ENCODE results near the gene TMSB10. TPM values are rescaled to one million over a fixed set of nuclear protein-coding genes. Genes with fewer than 3 reads are reported as not detected.

Gene TMSB10
- total RNA-seq, 1 donor from 2014 or later: 15,030 TPM

GRCh38 chr2:84886791-84887190 is 18.7 kb upstream of the TMSB10 start:
- DNase-seq (ENCODE audit: low read depth): no peak
- TF ChIP-seq, protein P1, sequence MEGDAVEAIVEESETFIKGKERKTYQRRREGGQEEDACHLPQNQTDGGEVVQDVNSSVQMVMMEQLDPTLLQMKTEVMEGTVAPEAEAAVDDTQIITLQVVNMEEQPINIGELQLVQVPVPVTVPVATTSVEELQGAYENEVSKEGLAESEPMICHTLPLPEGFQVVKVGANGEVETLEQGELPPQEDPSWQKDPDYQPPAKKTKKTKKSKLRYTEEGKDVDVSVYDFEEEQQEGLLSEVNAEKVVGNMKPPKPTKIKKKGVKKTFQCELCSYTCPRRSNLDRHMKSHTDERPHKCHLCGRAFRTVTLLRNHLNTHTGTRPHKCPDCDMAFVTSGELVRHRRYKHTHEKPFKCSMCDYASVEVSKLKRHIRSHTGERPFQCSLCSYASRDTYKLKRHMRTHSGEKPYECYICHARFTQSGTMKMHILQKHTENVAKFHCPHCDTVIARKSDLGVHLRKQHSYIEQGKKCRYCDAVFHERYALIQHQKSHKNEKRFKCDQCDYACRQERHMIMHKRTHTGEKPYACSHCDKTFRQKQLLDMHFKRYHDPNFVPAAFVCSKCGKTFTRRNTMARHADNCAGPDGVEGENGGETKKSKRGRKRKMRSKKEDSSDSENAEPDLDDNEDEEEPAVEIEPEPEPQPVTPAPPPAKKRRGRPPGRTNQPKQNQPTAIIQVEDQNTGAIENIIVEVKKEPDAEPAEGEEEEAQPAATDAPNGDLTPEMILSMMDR (conservative IDR thresholded peaks at IDR 0.05; ENCODE audit: low read depth, low read length): no peak
- no peak overlapping the region for H3K4me3 ChIP-seq (ENCODE audit: low read depth, low read length)

DNA sequence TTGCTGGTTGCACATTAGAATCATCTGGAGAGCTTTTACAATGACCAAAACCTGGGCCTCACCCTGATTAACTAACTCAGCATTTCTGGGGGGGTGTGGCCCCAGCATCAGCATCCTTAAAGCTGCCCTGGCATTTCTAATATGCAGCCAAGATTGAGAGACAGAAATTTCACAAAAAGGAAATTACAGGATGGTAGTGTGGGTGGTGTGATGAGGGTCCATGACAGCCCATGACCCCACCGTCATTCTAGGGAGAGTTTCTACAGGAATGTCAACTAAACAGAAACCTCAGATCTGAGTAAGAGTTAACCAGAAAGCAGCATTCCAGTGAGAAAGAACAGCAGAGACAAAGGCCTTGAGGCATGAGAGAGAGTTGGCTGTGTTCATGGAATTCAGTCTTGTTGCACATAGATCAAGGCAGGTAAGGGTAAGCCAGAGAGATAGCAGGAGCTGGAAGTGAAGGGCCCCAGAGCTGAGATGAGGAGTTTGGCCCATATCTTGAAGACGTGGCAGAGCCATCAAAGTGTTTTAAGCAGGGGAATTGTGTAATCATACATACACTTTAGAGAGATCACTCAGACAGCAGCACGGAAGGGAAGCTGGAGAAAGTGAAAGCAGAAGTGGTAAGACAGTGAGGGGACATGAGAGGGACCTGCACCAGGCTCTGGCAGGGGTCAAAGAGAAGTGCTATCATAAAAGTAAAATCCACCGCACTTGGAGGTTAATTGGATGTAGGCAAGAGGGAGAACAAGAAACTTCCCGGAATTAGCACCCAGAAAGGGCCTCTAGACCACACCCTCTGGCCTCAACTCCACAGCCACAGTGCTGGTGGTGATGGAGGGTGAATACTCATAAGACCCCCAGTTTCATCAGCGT is 16.8 kb upstream of the TMSB10 start:
- H3K4me3 ChIP-seq (ENCODE audit: low read depth, low read length): peak overlapping the region; percentile 15
- TF ChIP-seq, protein P1 (conservative IDR thresholded peaks at IDR 0.05; ENCODE audit: low read depth, low read length): no peak
- DNase-seq (ENCODE audit: low read depth): no peak

DNA sequence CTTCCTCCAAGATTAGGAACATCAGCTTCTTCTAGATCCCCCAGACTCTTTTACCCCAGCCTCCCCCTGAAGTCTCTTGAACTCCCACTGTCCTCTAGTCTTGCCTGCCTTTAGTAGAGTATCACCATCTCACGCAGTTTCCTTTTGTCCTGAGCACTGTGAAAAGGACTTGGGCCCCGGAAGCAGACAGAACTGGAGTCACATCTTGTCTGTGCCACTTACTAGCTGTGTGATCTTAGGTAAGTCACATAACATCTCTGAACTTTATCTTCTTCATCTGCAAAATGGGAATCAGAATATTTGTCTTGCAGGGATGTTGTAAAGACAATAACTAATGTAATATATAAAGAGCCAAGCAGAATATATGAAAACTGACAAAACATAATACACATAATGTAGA is 16.1 kb upstream of the TMSB10 start:
- H3K4me3 ChIP-seq (ENCODE audit: low read depth, low read length): no peak overlapping the region
- TF ChIP-seq, protein P1 (conservative IDR thresholded peaks at IDR 0.05; ENCODE audit: low read depth, low read length): no peak
- DNase-seq (ENCODE audit: low read depth): no peak

DNA sequence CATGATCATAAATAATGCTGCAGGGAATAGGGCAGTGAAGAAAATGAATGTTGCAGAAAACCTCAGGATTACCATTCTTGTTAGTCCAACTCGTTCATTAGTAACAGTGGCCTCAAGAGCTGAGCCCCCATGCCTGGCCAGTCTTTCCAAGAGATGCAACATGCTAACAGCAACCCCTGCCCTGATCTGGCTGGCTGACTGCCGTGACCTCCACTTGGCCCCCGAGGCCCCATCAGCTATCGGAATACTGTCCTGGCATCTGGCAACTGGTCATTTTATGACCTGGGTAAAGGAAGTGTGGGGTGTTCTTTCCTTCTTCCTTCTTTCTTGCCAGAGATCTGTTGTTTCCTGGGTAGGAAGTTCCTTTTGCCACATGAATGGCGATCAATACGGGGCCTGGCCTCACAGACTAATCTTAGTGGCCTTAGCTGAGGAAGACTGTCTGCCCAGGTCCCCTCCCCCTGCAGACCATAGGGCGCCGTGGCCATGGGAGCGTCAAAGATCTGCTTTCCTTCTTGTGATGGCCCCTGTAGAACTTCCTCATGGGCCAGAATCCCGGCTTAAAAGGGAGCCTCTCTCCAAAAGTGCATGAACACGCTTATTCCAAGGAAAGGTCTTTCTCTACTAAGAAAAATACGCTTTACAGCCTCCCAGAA is 14.0 kb upstream of the TMSB10 start:
- no peak overlapping the region for H3K4me3 ChIP-seq (ENCODE audit: low read depth, low read length)
- TF ChIP-seq, protein P1 (conservative IDR thresholded peaks at IDR 0.05; ENCODE audit: low read depth, low read length): no peak
- DNase-seq (ENCODE audit: low read depth): no peak

- TF ChIP-seq, protein P1 (conservative IDR thresholded peaks at IDR 0.05; ENCODE audit: low read depth, low read length): no peak
- H3K4me3 ChIP-seq (ENCODE audit: low read depth, low read length): no peak overlapping the region
- no peak for DNase-seq (ENCODE audit: low read depth)
Measured at GRCh38 chr2:84894131-84894586, 11.3 kb upstream of the TMSB10 start.

DNA sequence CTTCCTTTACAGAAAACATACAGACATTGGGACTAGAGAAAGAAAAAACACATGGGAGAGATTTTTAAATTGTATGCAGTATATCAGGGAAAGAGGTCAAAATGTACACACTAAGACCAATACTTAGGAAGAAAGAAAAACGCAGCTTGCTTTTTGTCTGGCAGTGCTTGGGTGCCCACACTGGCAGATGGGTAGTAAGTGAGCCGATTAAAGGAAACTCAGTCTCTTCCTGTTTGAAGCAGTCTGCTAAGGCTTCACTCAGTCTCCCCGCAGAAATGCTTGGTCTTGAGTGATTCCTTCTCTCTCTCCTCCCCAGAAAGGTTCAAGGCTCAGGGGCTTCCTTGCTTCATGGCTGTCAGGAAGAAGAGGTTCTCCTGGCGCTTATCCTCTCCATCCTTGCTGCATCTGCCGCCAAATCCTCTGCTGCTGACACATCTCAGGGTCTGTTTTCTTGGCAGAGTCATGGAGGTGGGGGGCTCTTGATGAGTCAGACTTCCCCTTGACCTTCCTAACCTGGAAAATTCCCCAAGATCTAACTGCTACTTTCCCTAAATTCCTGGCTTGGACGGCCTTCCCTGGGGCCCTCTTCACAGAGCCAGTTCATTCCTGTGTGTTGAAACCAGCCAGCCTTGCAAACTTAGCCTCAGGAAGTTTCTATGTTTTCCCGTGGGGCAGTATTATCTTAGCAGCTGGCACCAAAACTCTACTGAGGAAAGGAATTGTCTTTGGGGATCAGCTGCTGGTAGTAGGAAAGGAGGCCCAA is 10.5 kb upstream of the TMSB10 start:
- TF ChIP-seq, protein P1 (conservative IDR thresholded peaks at IDR 0.05; ENCODE audit: low read depth, low read length): no peak
- DNase-seq (ENCODE audit: low read depth): no peak
- no peak overlapping the region for H3K4me3 ChIP-seq (ENCODE audit: low read depth, low read length)

Measured in epithelial cell of proximal tubule (primary cell).